Upper lobe of left lung (tissue), 4 donors: ENCODE data around the gene GLRX5.

Experiments used
- CTCF ChIP-seq, 6 experiments: fragments of 450-650 bp in 4 of 6; fragments of 200-600 bp in 2 of 6; sonication (generic) in 2 of 6; IDR thresholded peaks; one replicate each; pipeline ENCODE4 v1.5.1; 2016 to 2019; ENCODE audit warnings: antibody characterized with exemption in 6 of 6
- EP300 ChIP-seq, 4 donors: sonication (generic); formaldehyde crosslinking; IDR thresholded peaks; one replicate each; pipeline ENCODE4 v1.5.1; 2017; ENCODE audit warnings: antibody characterized with exemption in 4 of 4, control low read depth in 2 of 4
- POLR2A ChIP-seq, 4 donors: fragments of 450-650 bp; IDR thresholded peaks; one replicate each; pipeline ENCODE4 v1.5.1; 2016 to 2017; ENCODE audit warnings: antibody characterized with exemption in 4 of 4, mild to moderate bottlenecking in 2 of 4
- POLR2AphosphoS5 ChIP-seq, 2 donors: sonication (generic); formaldehyde crosslinking; IDR thresholded peaks; one replicate each; pipeline ENCODE4 v1.5.1; 2017; ENCODE audit warnings: antibody characterized with exemption in 2 of 2

- TF ChIP-seq CTCF (IDR thresholded peaks at IDR 0.05): no peak
- TF ChIP-seq POLR2A (IDR thresholded peaks at IDR 0.05): no peak
- TF ChIP-seq POLR2AphosphoS5 (IDR thresholded peaks at IDR 0.05): peak in 1 of 2 donors; percentile 18
- no peak for TF ChIP-seq EP300 (IDR thresholded peaks at IDR 0.05)
Observed at GRCh38 chr14:95497561-95498011, 37.3 kb upstream of the GLRX5 start.
